Left cardiac atrium (tissue), 4 donors: ENCODE measurements around the gene MVK. TPM values are rescaled to one million over a fixed set of nuclear protein-coding genes. Genes with fewer than 3 reads are reported as not detected.
A peak's percentile ranks its signal among the peaks of the same experiment; 100 is the strongest.

Experiments used
- ATAC-seq, 2 donors: fragments of 200-7000 bp; cut with Tn5 transposase; one replicate each; pipeline ENCODE4 v1.9.1; 2020; ENCODE audit warnings: mild to moderate bottlenecking in 2 of 2, moderate library complexity in 2 of 2
- DNase-seq: peaks from one replicate; pipeline ENCODE4 v3.0.0-alpha.2; 2020
- intact Hi-C, 2 donors: fragments of 100-400 bp; cut with DNase I; formaldehyde crosslinking; loops; one replicate each; pipeline versions ENCODE4 v1.14.1 to v1.15.1; 2022 to 2023
- long read RNA-seq: library from polyadenylated mRNA; unstranded; transcript quantifications from one replicate; pipeline ENCODE4 v2.0.0, GENCODE V29; 2021
- total RNA-seq, 2 donors: library from RNA; stranded (reverse); fragmentation: NEBNext Ultra II Directional; extraction: Animal tissue kit (Norgen Biotek cat#: 25700); gene quantifications; one replicate each; pipeline ENCODE4 v1.2.1, GENCODE V29; 2021
- donor health status: DM: no; HTN: yes; CAD: no.
- donor health status: DM: no; HTN: yes; CAD: no; lungs with severe emphysema.
- donor health status: DM: yes; HTN: yes; CAD: no.
- donor health status: Dilated cardiomyopathy.

Gene MVK
- 10 to 100 TPM; 11.2 to 12.6 TPM for total RNA-seq
- long read RNA-seq, transcript MVK-201 (11 exons, 1,956 nt) = major isoform, 47 of 65 reads
- long read RNA-seq, transcript MVK-203 (9 exons, 1,644 nt) = minor isoform, 5 of 65 reads
- long read RNA-seq, partial matches to known transcripts = 2 of 65 reads
- long read RNA-seq, other reads (novel, unspliced or antisense) = 8 of 65 reads

GRCh38 chr12:109573029-109573913 is at the start of gene MVK, which contains the start of gene MMAB:
Gene MVK, plus strand, starts transcription at chr12:109573794. Its CDS starts 1,029 bp downstream, at chr12:109574823.
Gene MMAB, minus strand, starts transcription at chr12:109573504. Its CDS starts 24 bp downstream, at chr12:109573480.
- peak; percentile 99 for ATAC-seq
- DNase-seq = peak; percentile 99
- intact Hi-C loops = no loop called here

GRCh38 chr12:109524466-109525278 is 48.9 kb upstream of the MVK start:
- ATAC-seq (no peak), DNase-seq (no peak)
- intact Hi-C loops = loop anchor here in 1 of 2 donors (10.0 kb wide), 1 partner anchor 190 kb away; the partner anchor contains the start of gene FAM222A

- ATAC-seq = no peak
- no peak for DNase-seq
- intact Hi-C loops = loop anchor here in 1 of 2 donors (10.0 kb wide), 1 partner anchor 190 kb away; the partner anchor contains the start of gene FAM222A
Observed at GRCh38 chr12:109525279-109525585, 48.4 kb upstream of the MVK start.

- ATAC-seq (no peak), DNase-seq (no peak)
- intact Hi-C loops = loop anchor here in 1 of 2 donors (10.0 kb wide), 1 partner anchor 187 kb away; the partner anchor contains the start of gene FAM222A
Observed at GRCh38 chr12:109527489-109528123, 46.0 kb upstream of the MVK start.

- DNase-seq (no peak), ATAC-seq (peak; percentile 19 to 45)
- intact Hi-C loops = loop anchor here in 1 of 2 donors (10.0 kb wide), 1 partner anchor 185 kb away; the partner anchor contains the start of gene FAM222A
Observed at GRCh38 chr12:109529691-109530640, 43.6 kb upstream of the MVK start.

GRCh38 chr12:109531411-109531810 is 42.2 kb upstream of the MVK start:
- intact Hi-C loops = no loop called here
- DNase-seq (no peak), ATAC-seq (peak in 1 of 2 donors; percentile 65)

- intact Hi-C loops = no loop called here
- no peak for DNase-seq
- ATAC-seq = no peak
Observed at GRCh38 chr12:109532721-109533486, 40.7 kb upstream of the MVK start.

GRCh38 chr12:109533487-109533740 is 40.2 kb upstream of the MVK start:
- intact Hi-C loops = no loop called here
- DNase-seq (no peak), ATAC-seq (no peak)

GRCh38 chr12:109534456-109534855 is 39.1 kb upstream of the MVK start:
- DNase-seq (no peak), ATAC-seq (no peak)
- intact Hi-C loops = no loop called here

GRCh38 chr12:109535231-109535862 is 38.2 kb upstream of the MVK start:
- DNase-seq (no peak), ATAC-seq (no peak)
- intact Hi-C loops = no loop called here

GRCh38 chr12:109535863-109536250 is 37.7 kb upstream of the MVK start:
- intact Hi-C loops = no loop called here
- DNase-seq = no peak

GRCh38 chr12:109537136-109537535 is 36.5 kb upstream of the MVK start:
- no peak for ATAC-seq
- intact Hi-C loops = no loop called here
- no peak for DNase-seq

More at GRCh38 chr12:109535863-109536250, 37.7 kb upstream of the MVK start:
- no peak for ATAC-seq

- DNase-seq (no peak), ATAC-seq (no peak)
- intact Hi-C loops = no loop called here
Observed at GRCh38 chr12:109538191-109538863, 35.3 kb upstream of the MVK start.

- intact Hi-C loops = no loop called here
- DNase-seq (no peak), ATAC-seq (no peak)
Observed at GRCh38 chr12:109539508-109539907, 34.1 kb upstream of the MVK start.

GRCh38 chr12:109540526-109541412 is 32.8 kb upstream of the MVK start:
- intact Hi-C loops = no loop called here
- no peak for ATAC-seq
- DNase-seq = no peak

- intact Hi-C loops = no loop called here
- no peak for DNase-seq
- ATAC-seq = no peak
Observed at GRCh38 chr12:109541413-109541726, 32.2 kb upstream of the MVK start.
